ENCODE results near the gene TCF19.
"Not testable (repeated sequence)": the region's sequence is repeated elsewhere in the genome, so short reads cannot be mapped to it uniquely, and the experiment has no call there.

Gene TCF19

DNA sequence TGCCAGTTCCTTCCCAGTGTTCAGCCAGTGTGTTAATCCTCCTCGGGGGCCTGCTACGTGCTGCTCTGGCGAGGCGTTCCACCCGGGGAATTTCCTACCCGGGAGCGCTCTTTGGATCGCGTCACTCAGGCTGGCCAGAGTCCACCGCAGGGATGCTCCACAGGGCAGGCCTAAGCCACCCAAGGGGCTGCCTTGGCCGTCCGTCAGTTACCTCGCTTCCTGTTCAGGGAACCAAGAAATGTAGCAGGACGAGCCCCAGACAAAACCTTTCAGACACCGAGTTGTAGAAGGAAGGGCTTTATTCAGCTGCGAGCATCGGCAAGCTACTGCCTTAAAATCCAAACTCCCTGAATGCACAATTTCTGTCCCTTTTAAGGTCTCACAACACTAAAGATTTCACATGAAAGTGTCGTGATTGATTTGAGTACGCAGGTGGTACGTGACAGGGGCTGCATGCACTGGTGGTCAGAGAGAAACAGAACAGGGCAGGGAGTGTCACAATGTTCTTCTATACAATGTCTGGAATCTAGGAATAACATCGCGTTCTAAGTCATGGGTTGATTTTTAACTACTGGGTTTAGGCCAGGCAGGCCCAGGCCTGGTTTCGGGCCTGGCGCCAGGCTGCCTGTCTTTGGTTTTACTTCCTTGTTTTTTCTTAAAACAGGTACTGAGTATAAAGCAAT is 27.8 kb downstream of the TCF19 start:
- CTCF ChIA-PET, result no interaction called here
- TF ChIP-seq, protein P1, sequence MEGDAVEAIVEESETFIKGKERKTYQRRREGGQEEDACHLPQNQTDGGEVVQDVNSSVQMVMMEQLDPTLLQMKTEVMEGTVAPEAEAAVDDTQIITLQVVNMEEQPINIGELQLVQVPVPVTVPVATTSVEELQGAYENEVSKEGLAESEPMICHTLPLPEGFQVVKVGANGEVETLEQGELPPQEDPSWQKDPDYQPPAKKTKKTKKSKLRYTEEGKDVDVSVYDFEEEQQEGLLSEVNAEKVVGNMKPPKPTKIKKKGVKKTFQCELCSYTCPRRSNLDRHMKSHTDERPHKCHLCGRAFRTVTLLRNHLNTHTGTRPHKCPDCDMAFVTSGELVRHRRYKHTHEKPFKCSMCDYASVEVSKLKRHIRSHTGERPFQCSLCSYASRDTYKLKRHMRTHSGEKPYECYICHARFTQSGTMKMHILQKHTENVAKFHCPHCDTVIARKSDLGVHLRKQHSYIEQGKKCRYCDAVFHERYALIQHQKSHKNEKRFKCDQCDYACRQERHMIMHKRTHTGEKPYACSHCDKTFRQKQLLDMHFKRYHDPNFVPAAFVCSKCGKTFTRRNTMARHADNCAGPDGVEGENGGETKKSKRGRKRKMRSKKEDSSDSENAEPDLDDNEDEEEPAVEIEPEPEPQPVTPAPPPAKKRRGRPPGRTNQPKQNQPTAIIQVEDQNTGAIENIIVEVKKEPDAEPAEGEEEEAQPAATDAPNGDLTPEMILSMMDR (conservative IDR thresholded peaks at IDR 0.05; ENCODE audit: low read depth), result no peak
- DNase-seq (ENCODE audit: low spot score), result no peak
- POLR2A ChIA-PET (ENCODE audit: low non-redundant PET), result no interaction called here
- peak overlapping the region; percentile 100 for H3K27ac ChIP-seq

- ChIA-PET POLR2A (ENCODE audit: low non-redundant PET) (no interaction called here), CTCF (no interaction called here)
- no peak for DNase-seq (ENCODE audit: low spot score)
- TF ChIP-seq, protein P1 (conservative IDR thresholded peaks at IDR 0.05; ENCODE audit: low read depth), result no peak
- peak overlapping the region; percentile 100 for H3K27ac ChIP-seq
Observed at GRCh38 chr6:31187780-31188194, 29.4 kb downstream of the TCF19 start.

DNA sequence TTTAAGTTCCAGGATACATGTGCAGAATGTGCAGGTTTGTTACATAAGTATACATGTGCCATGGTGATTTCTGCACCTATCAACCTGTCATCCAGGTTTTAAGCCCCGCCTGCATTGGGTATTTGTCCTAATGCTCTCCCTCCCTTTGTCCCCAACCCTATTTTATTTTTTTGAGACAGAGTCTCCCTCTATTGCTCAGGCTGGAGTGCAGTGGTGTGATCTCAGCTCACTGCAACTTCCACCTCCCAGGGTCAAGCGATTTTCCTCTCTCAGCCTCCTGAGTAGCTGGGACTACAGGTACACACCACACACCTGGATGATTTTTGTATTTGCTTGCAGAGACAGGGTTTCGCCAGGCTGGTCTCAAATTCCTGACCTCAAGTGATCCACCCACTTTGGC is 30.8 kb downstream of the TCF19 start:
- H3K27ac ChIP-seq; DNase-seq (ENCODE audit: low spot score); POLR2A ChIA-PET (ENCODE audit: low non-redundant PET): not testable (repeated sequence)
- CTCF ChIA-PET, result interaction anchor here (0.7 kb wide), 1 partner anchor 177 kb away, joined by 5 read pairs; no protein-coding TSS in a partner anchor

- ChIA-PET CTCF (interaction anchor here (0.6 kb wide), 2 partner anchors 20 to 34 kb away, joined by 4 read pairs; no protein-coding TSS in a partner anchor), POLR2A (ENCODE audit: low non-redundant PET) (no interaction called here)
- DNase-seq (ENCODE audit: low spot score), result no peak
- TF ChIP-seq, protein P1 (conservative IDR thresholded peaks at IDR 0.05; ENCODE audit: low read depth), result no peak
- H3K27ac ChIP-seq, result no peak overlapping the region
Observed at GRCh38 chr6:31190488-31190887, 32.1 kb downstream of the TCF19 start.

- peak; percentile 48 for DNase-seq (ENCODE audit: low spot score)
- H3K27ac ChIP-seq, result peak overlapping the region; percentile 38; the same call in 1 of the 2 replicates
- ChIA-PET CTCF (interaction anchor here (0.6 to 1.8 kb wide), 13 partner anchors 11 to 381 kb away, joined by 3 to 20 read pairs (median 4); partner anchors contain the start of genes MUCL3, PSORS1C2, TCF19 and VARS2), POLR2A (ENCODE audit: low non-redundant PET) (interaction anchor here (0.7 kb wide), 1 partner anchor 441 kb away, joined by 6 read pairs; no protein-coding TSS in a partner anchor)
- TF ChIP-seq, protein P1 (conservative IDR thresholded peaks at IDR 0.05; ENCODE audit: low read depth), result peak; percentile 70
Observed at GRCh38 chr6:31192431-31193105, 34.2 kb downstream of the TCF19 start.

DNA sequence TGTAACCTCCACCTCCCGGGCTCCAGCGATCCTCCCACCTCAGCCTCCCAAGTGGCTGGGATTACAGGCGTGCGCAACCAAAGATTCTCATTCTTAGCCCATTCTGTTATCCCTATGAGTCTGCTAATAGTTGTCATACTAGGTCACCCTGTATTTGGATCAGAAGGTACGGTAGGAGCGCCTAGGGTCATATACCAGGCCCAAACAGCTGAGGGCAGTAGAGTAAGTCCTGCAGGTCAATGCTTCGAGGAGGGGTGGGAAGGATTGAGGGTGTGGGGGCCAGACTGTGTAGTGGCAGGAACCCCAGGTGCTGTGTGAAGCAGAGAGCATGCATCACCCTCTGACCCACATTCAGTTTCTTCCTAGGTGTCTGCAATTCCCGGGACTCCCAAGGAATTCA is 34.8 kb downstream of the TCF19 start:
- ChIA-PET POLR2A (ENCODE audit: low non-redundant PET) (no interaction called here), CTCF (interaction anchor here (0.7 to 1.8 kb wide), 5 partner anchors 12 to 173 kb away, joined by 3 to 20 read pairs (median 6); partner anchors contain the start of genes PSORS1C2 and TCF19)
- peak overlapping the region; percentile 38 for H3K27ac ChIP-seq
- TF ChIP-seq, protein P1 (conservative IDR thresholded peaks at IDR 0.05; ENCODE audit: low read depth), result no peak
- no peak for DNase-seq (ENCODE audit: low spot score)

Measured in RWPE1 (cell line).